GM11168 (cell line): ENCODE data around the gene PLB1.
"Not testable (repeated sequence)": the region's sequence is repeated elsewhere in the genome, so short reads cannot be mapped to it uniquely, and the experiment has no call there.

Source experiments
- in situ Hi-C: fragments of 300-500 bp; cut with MboI; formaldehyde crosslinking; loops from one replicate; pipeline ENCODE4 v1.12.0; 2022; ENCODE audit warnings: low sequenced_read_pairs; ENCODE audit not compliant: unreplicated experiment

PLB1 gene

DNA sequence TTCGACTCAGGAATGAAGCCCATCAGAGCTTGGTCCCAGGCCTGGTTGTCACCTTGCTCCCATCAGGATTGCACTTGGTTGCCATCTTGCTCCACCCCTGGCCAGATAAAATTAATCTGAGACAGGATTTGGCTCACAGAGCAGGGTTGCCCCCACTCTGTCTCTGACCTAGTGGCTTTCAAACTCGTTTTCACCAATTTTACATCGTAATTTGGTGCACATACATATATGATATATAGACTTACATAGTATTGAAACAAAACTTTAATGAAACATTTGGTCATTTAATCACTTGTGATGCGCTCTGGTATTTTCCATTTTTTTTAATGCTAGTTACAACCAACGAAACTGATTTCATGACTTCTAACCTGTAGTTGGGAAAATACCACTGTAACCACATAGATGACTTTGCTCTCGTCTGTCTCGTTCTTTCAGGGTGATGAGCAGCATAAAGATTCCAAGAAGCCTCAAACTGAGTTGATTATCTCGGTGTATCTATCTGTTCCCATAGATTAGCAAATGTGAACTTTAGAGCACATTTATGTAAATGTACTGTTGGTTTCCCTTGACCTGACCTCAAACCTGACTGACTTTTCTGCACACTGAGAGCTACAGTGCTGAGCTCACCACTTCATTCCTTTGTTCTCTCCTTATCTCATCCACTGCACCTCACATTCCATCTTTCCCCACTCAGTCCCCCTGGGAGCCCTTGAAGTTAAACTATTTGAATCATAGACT lies 30.5 kb upstream of the PLB1 start:
- in situ Hi-C loops, result no loop called here

DNA sequence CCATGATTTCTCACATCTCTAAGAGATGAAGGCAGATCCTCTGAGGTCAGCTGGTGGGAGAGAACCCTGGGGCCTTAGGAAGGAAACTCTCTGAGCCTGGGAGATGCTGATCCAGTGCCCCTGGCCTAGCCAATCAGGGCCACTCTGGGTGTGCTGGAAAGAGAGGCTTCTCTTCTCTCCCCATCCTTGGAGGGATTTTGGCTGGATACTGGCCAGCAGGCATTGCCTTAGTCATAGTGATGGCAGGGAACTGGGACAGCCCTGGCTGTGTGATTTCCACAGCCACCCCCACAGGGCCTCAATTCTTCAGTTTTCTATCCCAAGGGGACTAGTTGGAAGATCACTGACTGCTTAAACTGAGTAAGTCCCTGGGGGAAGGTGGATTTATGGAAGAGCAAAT lies 26.6 kb upstream of the PLB1 start:
- in situ Hi-C loops, result no loop called here

DNA sequence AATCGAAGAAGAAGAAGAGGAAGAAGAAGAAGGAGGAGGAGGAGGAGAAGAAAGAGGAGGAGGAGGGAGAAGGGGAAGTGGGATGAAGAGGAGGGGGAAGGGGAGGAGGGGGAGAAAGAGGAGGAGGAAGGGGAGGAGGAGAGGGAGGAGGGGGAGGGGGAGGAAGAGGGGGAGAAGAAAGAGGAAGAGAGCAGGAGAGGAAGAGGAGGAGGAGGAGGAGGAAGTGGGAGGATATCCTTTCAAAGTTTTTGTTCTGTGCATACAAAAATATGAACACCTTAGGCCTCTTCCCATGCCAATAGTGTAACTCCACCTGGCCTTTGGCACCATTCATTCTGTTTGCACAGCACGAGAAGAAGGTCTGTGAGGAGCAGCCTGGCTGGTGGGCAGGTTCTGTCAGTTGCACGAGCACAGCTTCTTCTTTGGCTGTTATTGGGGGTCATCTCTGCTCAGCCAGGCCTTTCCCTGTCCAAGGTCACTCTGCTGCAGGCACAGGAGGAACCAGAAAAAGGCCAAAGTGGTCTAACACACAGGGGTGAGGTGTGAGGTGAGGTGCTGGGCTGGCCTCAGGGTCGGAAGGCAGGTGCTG lies 25.8 kb upstream of the PLB1 start:
- in situ Hi-C loops, result no loop called here

DNA sequence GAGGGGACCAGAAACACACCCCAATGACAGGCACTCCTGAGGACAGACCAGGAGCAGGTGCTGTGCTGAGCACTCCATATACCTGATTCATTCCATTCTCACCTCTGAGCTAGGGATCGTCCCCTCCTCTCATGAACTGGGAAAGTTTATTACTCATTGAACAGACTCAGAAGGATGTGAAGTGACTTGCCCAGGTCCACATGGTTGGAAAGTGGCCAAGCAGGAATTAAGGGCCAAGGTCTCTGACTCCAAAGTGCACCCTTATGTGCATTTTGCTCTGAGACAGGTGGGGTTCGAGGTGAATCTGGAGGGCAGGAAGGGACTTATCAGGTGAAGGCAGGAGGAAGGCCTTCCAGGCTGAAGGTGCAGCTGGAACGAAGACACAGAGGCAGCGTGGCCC lies 25.1 kb upstream of the PLB1 start:
- in situ Hi-C loops, result no loop called here

DNA sequence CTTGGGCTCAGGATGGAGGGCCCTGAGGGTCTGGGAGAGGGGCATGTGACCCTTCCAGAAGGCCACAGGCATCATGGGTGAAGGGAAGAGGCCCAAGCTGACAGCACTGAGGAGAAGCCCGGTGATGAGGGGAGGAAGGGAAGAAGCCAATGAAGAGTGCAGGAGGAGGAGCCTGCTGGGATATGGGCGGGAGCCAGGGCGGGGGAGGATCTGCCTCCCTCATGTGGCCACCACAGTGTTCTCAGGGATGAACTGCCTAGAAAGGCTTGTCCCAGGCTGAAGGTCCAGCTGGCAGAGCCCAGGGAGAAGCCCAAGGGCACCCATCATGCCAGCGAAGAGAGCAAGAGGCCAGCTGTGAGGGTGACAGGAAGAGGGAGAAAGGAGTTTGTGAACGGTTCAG lies 24.6 kb upstream of the PLB1 start:
- in situ Hi-C loops, result no loop called here

DNA sequence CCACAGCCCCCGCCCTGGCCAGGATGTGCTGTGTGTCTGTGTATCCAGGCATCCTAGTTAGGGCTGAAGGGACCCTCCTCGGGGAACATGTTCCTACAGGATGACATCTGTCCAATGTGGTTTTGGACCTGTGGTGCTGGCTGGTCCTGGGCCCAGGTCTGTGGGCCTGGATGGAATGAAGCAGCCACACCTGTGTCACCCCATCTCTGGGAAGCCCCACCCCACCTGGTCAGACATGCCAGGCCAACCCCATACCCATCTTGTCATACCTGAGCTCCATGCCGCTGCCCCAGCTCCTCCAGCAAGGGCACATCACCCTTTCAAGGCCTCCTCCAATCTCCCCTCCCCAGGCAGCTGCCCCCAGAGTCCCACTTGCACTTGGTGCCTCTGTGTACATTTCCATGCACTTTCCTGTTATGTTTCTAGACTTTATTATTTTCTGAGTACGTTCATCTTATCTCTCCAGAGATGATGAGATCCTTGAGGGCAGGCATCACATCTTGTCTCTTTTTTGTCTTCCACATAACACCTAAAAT lies 24.1 kb upstream of the PLB1 start:
- in situ Hi-C loops, result no loop called here

DNA sequence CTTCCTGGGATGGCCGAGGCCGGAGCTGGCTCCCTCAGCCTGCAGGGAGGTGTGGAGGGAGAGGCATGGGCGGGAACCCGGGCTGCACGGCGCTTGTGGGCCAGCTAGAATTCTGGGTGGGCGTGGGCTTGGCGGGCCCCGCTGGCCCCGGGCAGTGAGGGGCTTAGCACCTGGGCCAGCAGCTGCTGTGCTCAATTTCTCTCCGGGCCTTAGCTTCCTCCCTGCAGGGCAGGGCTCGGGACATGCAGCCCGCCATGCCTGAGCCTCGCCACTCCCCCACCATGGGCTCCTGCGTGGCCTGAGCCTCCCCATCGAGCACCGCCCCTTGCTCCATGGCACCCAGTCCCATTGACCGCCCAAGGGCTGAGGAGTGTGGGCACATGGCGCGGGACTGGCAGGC lies 23.2 kb upstream of the PLB1 start:
- in situ Hi-C loops, result not testable (repeated sequence)

DNA sequence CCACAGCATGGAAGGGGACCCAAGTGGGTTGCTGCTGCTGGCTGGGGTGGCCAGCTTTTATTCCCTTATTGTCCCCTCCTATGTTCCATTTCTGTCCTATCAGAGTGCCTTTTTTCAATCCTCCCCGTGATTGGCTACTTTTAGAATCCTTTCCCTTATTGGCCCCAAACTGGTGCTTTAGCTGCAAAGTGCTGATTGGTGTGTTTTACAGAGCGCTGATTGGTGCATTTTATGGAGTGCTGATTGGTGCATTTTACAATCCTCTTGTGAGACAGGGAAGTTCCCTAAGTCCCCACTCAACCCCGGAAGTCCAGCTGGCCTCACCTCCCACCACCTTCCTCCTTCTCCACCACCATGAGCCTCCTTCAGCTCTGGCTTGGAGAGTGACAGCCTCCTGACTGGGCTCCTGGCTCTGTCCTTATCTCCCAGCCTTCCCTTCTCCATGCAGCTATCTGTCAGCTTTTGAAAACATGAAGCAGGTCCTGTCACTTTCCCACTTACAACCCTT lies 20.7 kb upstream of the PLB1 start:
- in situ Hi-C loops, result no loop called here

DNA sequence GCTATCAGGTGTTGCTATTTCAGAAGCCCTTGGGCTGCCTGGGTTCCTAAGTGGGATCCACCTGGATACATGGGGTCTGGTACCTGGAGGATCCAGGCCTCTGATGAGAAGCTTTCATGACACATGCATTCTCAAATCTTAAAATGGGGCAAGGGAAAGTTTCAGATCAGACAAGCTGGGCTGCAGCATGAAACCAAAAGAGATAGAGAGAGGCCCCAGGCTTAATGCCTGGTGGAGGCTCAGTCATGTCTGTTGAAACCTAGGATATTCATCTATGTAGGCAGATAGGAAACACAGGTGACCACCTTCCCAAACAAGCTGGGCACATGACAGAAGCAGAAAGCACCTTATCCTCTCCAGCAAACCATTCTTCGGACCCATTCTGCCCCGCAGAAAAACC lies 18.8 kb upstream of the PLB1 start:
- in situ Hi-C loops, result no loop called here

DNA sequence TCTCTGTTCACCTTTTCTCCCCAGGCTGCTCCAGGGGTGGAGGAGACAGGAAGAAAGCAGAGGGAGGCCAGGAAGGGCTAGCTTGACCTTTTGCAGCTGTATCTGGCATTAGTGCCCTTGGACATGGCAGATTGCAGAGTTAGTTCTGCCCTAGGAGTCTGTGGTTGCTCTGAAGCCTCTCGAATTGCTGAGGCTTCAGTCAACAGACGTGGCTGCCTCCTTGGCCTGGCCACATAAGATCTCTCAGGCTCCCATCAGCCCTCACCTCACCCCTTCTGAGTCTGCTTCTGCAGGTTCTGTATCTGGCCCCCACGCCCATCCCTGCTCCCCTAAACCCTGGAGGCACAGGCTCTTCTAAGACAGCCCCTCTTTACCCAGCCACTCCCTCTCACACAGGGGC lies 18.2 kb upstream of the PLB1 start:
- in situ Hi-C loops, result no loop called here

DNA sequence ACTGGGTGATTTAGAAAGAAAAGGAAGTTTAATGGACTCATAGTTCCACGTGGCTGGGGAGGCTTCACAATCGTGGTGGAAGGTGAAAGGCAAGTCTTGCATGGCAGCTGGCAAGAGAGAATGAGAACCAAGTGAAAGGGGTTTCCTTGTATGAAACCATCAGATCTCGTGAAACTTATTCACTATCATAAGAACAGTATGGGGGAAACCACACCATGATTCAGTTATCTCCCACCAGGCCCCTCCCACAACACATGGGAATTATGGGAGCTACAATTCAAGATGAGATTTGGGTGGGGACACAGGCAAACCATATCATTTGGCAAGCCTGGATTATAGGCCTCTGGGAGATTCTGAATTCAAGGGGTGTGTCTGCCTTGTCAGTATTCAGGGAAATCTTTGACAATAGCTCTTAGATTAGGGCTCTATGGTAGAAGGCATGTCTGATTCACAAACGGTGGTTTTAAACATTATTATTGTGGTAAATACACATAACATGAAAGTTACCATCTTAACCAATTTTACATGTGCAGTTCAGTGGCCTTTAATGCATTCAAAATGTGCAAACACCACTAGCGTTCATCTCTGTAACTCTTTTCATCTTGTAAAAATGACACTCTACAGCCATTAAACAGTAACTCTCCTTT lies 15.3 kb upstream of the PLB1 start:
- in situ Hi-C loops, result no loop called here

DNA sequence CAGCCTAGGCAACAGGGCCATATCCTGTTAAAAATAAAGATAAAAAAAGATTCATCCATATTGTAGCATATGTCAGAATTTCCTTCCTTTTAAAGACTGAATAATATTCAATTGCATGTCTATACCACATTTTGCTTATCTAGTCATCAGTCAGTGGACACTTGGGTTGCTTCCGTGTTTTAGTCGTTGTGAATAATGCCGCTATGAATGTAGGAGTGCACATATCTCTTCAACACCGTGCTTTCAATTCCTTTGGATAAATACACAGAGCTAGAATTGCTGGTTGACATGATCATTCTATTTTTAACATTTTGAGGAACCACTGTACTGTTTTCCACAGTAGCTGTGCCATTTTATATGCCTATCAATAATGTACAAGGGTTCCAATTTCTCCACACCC lies 14.0 kb upstream of the PLB1 start:
- in situ Hi-C loops, result no loop called here

DNA sequence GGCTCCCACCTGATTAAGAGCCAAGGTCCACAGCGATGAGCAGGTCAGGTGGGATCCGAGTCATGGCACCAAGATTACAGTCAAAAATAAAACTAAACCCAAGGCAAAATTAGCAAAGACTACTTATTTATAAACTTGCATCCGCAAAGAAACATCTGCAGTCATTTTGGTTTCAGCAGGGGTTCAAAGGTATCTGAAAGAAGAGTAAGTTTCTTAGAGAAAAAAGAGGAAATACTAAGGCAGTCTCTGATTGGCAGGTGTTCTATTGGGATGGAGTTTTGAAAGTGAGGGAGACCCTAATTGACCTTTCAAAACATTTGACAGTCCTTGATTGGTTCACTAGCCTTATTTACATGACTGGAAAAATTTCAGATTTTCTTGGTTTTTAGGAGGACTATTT lies 11.0 kb upstream of the PLB1 start:
- in situ Hi-C loops, result no loop called here

DNA sequence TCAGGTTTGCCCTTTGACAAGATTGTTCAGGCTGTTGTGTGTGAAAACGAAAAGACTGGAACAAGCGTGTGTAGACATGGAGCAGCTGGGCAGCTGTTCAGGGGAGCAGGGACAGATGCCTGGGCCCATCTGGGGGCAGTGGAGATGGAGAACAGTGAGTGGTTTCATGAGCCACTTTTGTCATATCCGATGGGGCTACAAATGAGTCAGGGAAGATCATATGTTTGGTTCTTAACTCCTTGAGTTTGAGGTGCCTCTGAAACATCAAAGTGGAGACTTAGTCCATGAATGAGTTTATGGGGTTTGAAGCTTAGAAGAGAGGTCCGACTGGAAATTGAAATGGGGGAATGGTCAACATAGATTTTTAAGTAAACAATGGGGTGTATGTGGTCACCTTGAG lies 9.3 kb upstream of the PLB1 start:
- in situ Hi-C loops, result no loop called here

DNA sequence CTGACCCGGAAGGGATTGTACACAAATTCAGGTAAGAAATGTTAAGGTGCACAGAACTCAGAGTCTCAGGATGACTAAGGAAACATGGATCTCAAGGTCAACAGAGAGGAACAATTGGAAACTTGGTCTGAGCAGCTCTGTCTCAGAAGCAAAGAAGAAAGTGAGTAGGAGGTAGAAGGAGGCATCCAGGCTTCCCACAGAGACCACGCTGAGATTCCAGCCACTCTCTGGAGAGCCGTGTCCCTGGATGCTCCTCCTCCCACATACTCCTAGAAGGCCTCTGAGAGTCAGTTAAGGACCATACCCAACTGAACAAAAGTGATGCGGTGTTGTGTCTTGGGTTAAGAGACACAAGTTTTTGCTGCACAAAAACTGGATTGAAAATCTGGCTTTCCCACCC lies 8.6 kb upstream of the PLB1 start:
- in situ Hi-C loops, result no loop called here

DNA sequence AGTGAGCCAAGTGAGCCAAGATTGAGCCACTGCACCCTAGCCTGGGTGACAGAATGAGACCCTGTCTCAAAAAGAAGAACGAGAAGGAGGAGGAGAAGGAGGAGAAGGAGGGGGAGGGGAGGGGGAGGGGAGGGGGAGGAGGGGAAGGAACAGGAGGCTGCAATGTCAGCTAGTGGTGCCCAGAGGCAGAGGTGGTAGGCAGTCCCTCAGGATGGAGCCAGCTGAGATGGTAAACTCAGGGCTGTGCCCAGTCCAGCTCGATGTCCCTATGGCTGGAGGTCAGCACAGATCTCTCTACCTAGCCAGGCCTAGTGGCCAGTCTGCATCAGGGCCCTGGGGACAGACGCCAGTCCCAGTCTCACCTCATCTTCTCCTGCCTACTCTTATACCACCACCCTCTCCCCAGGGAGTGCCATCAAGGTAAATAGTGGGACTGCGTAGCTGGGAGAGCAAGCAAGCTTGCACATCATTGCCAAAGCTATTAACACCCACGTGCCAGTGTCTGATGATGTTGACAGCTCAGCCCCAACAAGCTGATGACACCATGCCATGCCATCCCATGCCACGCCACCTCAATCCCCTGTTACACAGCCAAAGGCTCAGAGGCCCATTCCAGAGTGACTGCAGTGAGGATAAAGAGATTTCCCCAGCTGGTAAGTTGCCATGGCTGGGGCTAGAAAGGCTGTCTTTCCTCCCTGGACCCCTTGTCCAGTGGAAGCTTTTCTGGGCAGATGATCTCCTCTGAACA lies 7.6 kb upstream of the PLB1 start:
- in situ Hi-C loops, result no loop called here

DNA sequence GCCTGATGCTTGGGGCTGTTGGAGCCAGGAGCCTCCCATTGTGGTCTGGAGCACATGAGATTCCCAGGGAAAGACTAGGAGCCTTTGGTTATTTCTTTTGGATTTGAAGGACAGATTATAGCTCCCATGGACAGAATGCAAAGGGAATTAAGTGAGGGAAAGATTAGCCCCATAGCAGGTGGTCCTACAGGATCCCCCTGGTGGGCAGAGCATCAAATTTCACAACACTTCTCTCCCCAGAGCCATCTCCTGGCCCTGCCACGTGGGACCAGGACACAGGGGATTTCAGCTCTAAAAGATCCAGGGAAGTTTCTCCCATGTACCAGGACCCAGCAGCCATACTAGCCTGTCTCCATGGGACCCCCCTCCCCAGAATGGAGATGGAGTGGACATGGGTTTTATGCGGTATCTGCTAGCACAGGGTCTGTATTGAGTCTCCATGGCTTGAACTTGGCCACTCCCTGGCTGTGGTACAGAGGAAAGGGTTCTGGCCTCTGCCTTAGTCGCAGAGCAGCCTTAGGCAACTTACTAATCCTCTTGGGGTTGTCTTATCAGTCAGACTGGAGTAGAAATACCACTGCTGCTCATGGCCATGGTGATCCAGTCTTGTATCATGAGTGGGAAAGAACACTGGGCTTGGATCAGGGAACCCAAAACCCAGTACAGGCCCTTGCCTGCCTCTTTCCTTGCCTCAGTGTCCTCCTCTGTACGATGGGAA lies 6.8 kb upstream of the PLB1 start:
- in situ Hi-C loops, result no loop called here

DNA sequence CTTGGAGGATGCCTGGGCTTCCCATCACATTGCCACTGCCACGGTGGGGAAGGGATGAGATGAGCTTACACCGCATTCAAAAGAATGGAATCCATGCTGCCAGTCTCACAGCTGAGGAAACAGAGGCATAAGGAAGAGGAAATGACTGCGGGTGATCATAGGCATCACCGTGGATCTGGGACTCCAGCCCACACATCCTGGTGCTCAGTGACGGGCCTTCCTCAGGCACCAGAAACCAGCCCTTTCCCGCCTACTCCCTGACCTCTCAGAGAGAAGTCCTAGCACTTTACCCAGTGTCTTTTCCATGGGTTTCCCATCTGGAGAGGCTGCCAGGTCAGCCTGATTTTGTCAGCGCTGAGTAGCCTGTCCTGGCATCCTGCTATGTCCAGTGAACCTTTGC lies 5.3 kb upstream of the PLB1 start:
- in situ Hi-C loops, result no loop called here

DNA sequence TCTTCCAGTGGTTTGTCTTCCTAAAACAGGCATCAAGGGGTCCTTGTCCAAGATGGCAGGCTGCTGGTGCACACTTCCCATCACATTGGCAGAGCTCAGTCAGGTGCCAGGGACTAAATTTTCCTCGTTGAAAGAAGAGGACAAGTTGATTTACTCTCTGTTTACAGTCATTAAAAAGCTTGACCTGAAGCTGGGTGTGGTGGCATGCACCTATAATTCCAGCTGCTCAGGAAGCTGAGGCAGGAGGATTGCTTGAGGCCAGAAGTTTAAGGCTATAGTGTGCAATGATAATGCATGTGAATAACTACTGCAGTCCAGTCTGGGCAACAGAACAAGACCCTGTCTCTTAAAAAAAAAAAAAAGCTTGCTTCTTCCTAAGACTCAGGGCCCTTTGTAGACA lies 3.6 kb upstream of the PLB1 start:
- in situ Hi-C loops, result no loop called here

DNA sequence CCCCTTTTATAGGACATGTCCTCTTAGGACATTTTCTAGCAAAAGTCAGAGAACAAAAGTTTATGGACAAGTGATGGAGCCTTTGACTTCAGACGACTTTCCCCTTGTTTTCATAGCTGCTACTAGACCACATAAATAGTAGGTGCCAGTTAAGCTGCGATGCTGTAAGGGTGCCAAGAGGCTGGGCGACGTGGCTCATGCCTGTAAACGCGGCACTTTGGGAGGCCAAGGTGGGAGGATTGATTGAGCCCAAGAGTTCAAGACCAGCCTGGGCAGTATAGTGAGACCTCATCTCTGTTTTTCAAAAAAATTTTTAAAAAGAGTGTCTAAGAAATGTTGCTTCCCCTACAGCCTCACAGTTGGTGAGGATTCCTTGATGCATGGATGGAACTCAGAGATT lies 2.2 kb upstream of the PLB1 start:
- in situ Hi-C loops, result no loop called here
